ENCODE measurements around the gene ANXA4. TPM values are rescaled to one million over a fixed set of nuclear protein-coding genes. Genes with fewer than 3 reads are reported as not detected.

The ANXA4 gene
- total RNA-seq, result 28.8 and 29.3 TPM in 2 replicates

DNA sequence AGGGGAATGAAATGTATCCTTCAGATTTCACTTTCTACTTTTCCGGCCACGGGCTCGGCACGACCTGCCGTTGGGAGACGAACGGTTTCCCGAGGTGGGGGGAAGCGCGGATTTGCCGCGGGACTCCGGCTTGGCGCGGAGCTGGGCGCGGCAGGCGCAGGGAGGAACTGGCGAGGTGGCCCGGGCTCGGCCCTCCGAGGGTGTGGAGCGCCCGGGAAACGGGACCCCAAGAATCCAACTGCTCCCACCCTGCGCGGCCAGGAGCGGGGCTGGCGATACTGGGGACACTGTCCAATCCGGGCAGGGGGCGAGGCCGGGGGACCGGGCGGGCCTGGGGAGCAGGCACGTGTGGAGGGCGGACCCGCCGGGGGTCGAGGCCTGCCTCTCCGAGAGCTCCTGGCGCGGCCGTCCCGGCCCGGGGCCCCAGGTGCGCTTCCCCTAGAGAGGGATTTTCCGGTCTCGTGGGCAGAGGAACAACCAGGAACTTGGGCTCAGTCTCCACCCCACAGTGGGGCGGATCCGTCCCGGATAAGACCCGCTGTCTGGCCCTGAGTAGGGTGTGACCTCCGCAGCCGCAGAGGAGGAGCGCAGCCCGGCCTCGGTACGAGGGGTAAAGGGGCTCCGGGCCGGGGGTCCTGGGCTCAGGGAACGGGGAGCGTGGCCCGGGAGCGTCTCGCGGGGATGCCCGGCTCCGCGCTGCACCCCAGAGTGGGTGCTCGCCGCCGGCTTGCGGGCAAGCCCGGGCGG, at the start of gene ANXA4:
Gene ANXA4 (plus strand): TSS at position 560 of the 747 bp plus-strand sequence. CDS start 39,432 bp downstream, outside the sequence.

DNA sequence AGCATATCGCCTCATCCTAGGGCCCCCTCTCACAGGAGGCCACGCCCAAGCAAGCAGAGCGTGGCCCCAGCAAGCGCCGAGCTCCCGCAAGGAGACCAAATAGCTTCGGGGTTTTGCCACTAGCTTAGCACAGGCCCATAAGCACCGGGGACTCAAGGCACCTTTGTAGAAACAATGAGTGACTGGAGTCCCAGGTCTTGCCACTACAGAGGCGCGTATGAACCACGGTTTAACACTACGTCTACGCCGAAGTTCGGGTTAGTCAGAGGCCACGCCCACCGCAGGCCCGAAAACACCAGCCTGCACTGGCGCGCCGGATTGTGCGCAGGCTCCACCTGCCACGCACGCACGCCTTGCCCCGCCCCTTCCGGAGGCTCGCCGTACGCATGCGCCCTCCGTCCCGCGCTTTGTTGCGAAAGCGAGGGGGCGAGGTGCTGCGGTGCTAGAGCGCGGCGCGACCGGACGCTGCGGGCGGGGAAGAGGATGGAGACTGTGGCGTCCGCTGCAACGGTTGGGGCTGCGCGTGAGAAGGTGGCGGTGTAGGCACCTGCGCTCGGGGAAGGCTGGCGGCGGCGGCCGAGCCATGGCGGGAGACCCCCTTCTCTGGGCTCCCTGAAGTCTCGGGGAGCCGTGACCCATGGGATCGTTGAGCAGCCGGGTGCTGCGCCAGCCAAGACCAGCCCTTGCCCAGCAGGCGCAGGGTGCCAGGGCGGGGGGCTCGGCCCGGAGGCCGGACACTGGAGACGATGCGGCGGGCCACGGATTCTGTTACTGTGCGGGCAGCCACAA, 87.5 kb downstream of the ANXA4 start, which contains the start of gene GMCL1:
Gene GMCL1 (plus strand): TSS at position 405 of the 789 bp plus-strand sequence. CDS start 233 bp downstream, at position 638.

Other genes starting within 250 kb of the ANXA4 start
- gene AAK1, start 98.4 kb upstream of the ANXA4 start, total RNA-seq, result 19.0 and 21.7 TPM in 2 replicates
- gene GMCL1, start 87.5 kb downstream of the ANXA4 start, total RNA-seq, result 6.4 and 8.4 TPM in 2 replicates
- 51.0 and 85.2 TPM in 2 replicates for gene SNRNP27, start 151.8 kb downstream of the ANXA4 start, total RNA-seq
- gene MXD1, start 173.0 kb downstream of the ANXA4 start, total RNA-seq, result 1.3 and 2.2 TPM in 2 replicates
- gene ASPRV1, start 219.5 kb downstream of the ANXA4 start, total RNA-seq, result 0.34 TPM in 1 of 2 replicates, not detected in the other

Data from bronchus fibroblast of lung (primary cell).